ENCODE measurements around the gene ANKLE2.
"Not testable (repeated sequence)": the region's sequence is repeated elsewhere in the genome, so short reads cannot be mapped to it uniquely, and the experiment has no call there.

The ANKLE2 gene

DNA sequence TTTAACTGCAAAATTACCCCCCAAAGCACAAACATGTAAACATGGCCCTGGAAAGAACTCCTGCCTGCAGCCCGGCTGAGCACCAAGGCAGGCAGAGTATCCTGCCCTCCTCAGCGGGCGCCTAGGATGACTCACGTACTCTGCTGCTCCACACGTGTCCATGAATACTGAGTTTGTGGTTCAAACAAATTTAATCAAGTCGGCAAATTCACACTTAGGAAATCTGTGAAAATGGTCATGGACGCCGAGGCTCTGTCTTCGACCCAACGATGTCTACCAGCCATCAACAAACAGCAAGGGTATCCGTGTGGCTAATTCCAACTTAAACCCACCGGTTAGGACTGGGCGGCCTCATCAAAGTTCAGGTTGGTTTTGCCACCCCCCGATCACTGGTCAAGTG lies 41.5 kb upstream of the ANKLE2 start:
- TF ChIP-seq, protein P1, sequence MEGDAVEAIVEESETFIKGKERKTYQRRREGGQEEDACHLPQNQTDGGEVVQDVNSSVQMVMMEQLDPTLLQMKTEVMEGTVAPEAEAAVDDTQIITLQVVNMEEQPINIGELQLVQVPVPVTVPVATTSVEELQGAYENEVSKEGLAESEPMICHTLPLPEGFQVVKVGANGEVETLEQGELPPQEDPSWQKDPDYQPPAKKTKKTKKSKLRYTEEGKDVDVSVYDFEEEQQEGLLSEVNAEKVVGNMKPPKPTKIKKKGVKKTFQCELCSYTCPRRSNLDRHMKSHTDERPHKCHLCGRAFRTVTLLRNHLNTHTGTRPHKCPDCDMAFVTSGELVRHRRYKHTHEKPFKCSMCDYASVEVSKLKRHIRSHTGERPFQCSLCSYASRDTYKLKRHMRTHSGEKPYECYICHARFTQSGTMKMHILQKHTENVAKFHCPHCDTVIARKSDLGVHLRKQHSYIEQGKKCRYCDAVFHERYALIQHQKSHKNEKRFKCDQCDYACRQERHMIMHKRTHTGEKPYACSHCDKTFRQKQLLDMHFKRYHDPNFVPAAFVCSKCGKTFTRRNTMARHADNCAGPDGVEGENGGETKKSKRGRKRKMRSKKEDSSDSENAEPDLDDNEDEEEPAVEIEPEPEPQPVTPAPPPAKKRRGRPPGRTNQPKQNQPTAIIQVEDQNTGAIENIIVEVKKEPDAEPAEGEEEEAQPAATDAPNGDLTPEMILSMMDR (IDR thresholded peaks at IDR 0.05; ENCODE audit: low read depth, low read length, missing control alignments): no peak
- DNase-seq (ENCODE audit: low read depth): no peak
- no peak overlapping the region for H3K4me3 ChIP-seq (ENCODE audit: low read depth, low read length)

DNA sequence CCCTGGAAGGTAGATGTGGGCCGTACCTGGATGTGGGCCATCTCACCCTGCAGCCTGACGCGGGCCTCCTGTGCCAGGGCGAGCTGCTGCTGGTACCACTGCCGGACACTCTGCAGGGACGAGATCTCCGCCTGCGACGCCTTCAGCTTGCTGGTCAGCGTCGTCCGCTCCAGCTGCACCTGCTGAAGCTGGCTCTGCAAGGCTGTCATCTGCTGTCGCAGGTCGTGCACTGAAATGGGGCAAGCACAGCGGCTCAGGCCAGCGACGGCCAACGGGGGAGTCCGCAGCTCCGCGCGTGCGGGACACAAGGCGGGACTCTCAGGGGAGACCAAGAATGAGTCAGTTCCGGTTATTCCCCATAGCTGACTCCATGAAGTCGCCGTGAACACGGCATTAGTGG lies 40.1 kb upstream of the ANKLE2 start:
- TF ChIP-seq, protein P1 (IDR thresholded peaks at IDR 0.05; ENCODE audit: low read depth, low read length, missing control alignments): no peak
- DNase-seq (ENCODE audit: low read depth): no peak
- no peak overlapping the region for H3K4me3 ChIP-seq (ENCODE audit: low read depth, low read length)

DNA sequence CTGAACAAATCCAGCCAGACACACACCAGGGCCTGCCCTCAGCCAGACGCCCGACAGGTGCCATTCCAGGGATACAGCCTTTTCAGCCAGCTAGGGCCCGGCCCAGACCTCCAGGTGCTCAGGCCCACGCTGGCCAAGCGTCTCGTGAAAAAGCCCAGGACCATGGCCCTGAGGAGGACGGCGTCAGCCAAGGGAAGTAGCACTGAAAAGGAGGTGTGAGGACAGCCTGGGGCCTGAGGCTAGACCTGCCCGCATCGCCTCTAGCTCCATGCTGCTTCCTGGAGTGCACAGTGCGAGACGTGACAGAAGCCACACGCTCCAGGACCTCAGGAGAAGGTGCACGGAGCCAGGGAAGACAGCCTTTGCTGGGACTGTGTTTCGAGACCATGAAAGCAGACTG lies 37.2 kb upstream of the ANKLE2 start:
- TF ChIP-seq, protein P1 (IDR thresholded peaks at IDR 0.05; ENCODE audit: low read depth, low read length, missing control alignments): no peak
- no peak for DNase-seq (ENCODE audit: low read depth)
- H3K4me3 ChIP-seq (ENCODE audit: low read depth, low read length): no peak overlapping the region

DNA sequence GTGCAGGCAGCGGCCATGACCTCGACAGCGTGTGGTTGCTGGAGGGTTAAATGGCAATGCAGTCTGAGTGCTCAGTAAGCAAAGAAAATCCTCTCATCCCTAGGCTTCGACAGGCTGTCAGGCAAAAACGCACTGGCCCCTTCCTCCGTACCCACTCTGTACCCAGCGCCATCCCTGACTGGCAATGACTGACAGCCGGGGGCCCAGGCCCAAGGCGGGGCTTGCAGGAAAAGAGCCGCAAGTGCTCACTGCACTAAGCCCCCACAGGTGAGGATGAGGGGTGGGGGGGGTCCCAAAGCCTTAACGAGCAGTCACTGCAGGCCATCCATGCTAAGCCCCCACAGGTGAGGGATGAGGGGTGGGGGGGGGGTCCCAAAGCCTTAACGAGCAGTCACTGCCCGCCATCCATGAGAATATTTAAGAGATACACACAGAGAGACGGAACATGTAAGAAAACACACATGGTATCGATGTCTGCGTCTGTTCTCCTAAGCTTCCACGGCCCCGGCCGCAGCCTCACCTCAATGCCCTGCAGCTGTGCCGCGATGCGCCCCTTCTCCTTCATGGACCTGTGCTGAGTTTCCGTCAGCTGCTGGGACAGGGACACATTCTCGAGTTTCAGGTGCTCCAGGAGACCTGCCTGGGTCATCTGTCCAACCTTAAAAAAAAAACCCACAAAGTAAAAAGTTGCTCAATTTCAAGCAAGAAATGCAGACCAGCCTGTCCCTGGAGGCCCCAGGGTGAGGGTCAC lies 36.4 kb upstream of the ANKLE2 start:
- TF ChIP-seq, protein P1 (IDR thresholded peaks at IDR 0.05; ENCODE audit: low read depth, low read length, missing control alignments): no peak
- no peak overlapping the region for H3K4me3 ChIP-seq (ENCODE audit: low read depth, low read length)
- no peak for DNase-seq (ENCODE audit: low read depth)

DNA sequence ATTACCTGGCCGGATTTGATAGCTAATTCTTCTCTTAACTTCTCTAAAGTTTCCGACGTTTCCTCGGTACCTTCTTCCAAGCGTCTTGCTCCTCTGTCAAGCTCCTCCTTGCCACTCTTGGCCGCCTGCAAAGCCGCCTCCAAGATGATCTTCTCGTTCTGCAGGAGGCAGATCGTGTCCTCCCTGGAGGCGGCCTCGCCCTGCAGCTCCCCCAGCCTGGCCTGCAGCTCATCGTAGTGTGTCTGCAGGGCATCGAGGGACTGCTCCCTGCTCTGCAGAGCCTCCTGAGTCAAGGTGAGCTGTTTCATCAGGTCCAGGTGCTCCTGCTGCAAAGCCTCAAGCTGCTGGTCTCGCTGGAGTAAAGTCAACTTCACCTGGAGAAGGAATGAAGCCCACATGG lies 34.2 kb upstream of the ANKLE2 start:
- no peak overlapping the region for H3K4me3 ChIP-seq (ENCODE audit: low read depth, low read length)
- TF ChIP-seq, protein P1 (IDR thresholded peaks at IDR 0.05; ENCODE audit: low read depth, low read length, missing control alignments): no peak
- no peak for DNase-seq (ENCODE audit: low read depth)

DNA sequence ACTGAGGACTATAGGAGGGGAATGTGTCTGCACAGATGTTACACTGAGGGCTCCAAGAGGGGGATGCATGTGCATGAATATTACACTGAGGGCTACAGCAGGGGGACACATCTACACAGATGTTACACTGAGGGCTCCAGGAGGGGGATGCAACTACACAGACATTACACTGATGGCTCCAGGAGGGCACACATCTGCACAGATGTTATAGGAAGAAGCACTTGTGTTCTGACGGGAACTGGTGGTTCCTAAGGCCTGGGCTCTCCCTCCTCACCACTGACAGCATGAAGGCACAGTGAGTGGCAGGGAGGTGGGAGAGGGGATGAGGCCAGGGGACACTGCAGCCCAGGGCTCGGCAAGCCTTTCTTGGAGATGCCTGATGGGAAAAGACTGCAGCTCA lies 30.3 kb upstream of the ANKLE2 start:
- not testable (repeated sequence) for DNase-seq (ENCODE audit: low read depth); H3K4me3 ChIP-seq (ENCODE audit: low read depth, low read length)

DNA sequence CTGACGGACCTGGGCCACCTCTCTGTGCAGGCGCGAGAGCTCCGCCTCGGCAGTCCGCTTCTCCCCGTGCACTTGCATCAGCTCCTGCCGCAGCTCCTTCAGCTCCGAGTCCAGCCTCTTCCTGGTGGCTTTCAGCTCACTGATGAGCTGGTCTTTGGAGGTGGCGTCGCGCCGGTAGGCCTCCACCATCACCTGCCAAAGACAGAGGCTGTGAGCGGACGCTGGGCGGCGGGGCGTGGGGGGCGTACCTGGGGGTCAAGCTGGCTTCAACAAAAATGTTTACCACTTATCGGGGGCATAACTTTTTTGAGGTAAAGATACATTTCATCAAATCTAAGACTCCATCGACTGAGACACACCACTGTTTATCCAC lies 27.5 kb upstream of the ANKLE2 start:
- H3K4me3 ChIP-seq (ENCODE audit: low read depth, low read length): no peak overlapping the region
- DNase-seq (ENCODE audit: low read depth): no peak
- TF ChIP-seq, protein P1 (IDR thresholded peaks at IDR 0.05; ENCODE audit: low read depth, low read length, missing control alignments): no peak

All from GM12864 (cell line).